Kidney tubule cell (primary cell): ENCODE measurements around the gene GDI1.
"Not testable (repeated sequence)": the region's sequence is repeated elsewhere in the genome, so short reads cannot be mapped to it uniquely, and the experiment has no call there.

Source experiments
- DNase-seq: peaks from one replicate; pipeline ENCODE4 v3.0.0-alpha.2; 2018; ENCODE audit warnings: low spot score

The GDI1 gene

GRCh38 chrX:154436983-154437752, at the start of gene GDI1:
Gene GDI1, plus strand, starts transcription at chrX:154437154. Its CDS starts 101 bp downstream, at chrX:154437255.
- DNase-seq: peak; percentile 62

GRCh38 chrX:154388094-154388493, 48.9 kb upstream of the GDI1 start:
- DNase-seq: not testable (repeated sequence)

GRCh38 chrX:154388649-154389048, 48.3 kb upstream of the GDI1 start:
- DNase-seq: not testable (repeated sequence)

GRCh38 chrX:154389812-154390747, 46.9 kb upstream of the GDI1 start:
- DNase-seq: not testable (repeated sequence)

GRCh38 chrX:154396363-154396762, 40.6 kb upstream of the GDI1 start:
- peak; percentile 68 for DNase-seq

- DNase-seq: peak; percentile 79
These were observed 39.7 kb upstream of the GDI1 start for GRCh38 chrX:154396973-154397887.

- DNase-seq: peak; percentile 97
These were observed 38.9 kb upstream of the GDI1 start, which contains the start of gene RPL10 for GRCh38 chrX:154397888-154398667. Gene RPL10, plus strand, starts transcription at chrX:154398377. Its CDS starts 143 bp downstream, at chrX:154398520.

GRCh38 chrX:154398668-154399526, 38.1 kb upstream of the GDI1 start:
- DNase-seq: peak; percentile 79

- peak; percentile 21 for DNase-seq
These were observed 37.2 kb upstream of the GDI1 start for GRCh38 chrX:154399527-154400368.

- DNase-seq: not testable (repeated sequence)
These were observed 36.6 kb upstream of the GDI1 start for GRCh38 chrX:154400369-154400817.

GRCh38 chrX:154401045-154401799, 35.7 kb upstream of the GDI1 start:
- peak; percentile 50 for DNase-seq

GRCh38 chrX:154401918-154402621, 34.9 kb upstream of the GDI1 start:
- peak; percentile 41 for DNase-seq

GRCh38 chrX:154402622-154403127, 34.3 kb upstream of the GDI1 start:
- DNase-seq: no peak

- DNase-seq: no peak
These were observed 33.8 kb upstream of the GDI1 start for GRCh38 chrX:154403192-154403591.

- DNase-seq: no peak
These were observed 33.1 kb upstream of the GDI1 start for GRCh38 chrX:154403858-154404257.

GRCh38 chrX:154404625-154405192, 32.2 kb upstream of the GDI1 start:
- DNase-seq: no peak
